Bronchial epithelial cell (primary cell): Measurements from ENCODE around the gene MEN1. TPM values are rescaled to one million over a fixed set of nuclear protein-coding genes. Genes with fewer than 3 reads are reported as not detected.
A peak's percentile ranks its signal among the peaks of the same experiment; 100 is the strongest.

Experiments used
- DNase-seq: peaks from one replicate; pipeline ENCODE4 v3.0.0-alpha.2; 2010; ENCODE audit warnings: low read depth
- FAIRE-seq: peaks from 2 replicates; lab custom pipeline; 2011; peaks lifted over from hg19 to GRCh38; lab: Jason Lieb, UNC
- H3K27me3 ChIP-seq: 2 replicates; pipeline ENCODE4 v1.5.1; 2011; ENCODE audit warnings: low read length; ENCODE audit not compliant: control insufficient read depth, insufficient read depth
- H3K36me3 ChIP-seq: 2 replicates; pipeline ENCODE4 v1.5.1; 2011; ENCODE audit warnings: low read length; ENCODE audit not compliant: control insufficient read depth, insufficient read depth
- H3K4me3 ChIP-seq: 2 replicates; pipeline ENCODE4 v1.5.1; 2011; ENCODE audit warnings: mild to moderate bottlenecking, low read depth, low read length, control low read depth
- total RNA-seq: library from RNA; depleted of rRNA; stranded (reverse); fragments of >200 nt; gene quantifications from 2 replicates; pipeline ENCODE4 v1.2.1, GENCODE V29; 2014
- TF ChIP-seq, protein P1 (sequence below): IDR thresholded peaks from 2 replicates; pipeline ENCODE4 v1.5.1; 2011; ENCODE audit warnings: mild to moderate bottlenecking, moderate library complexity, low read length, control low read depth, inconsistent platforms; ENCODE audit not compliant: insufficient read depth, severe bottlenecking

MEN1 gene
- total RNA-seq, 1 donor from 2014 or later: 5.5 TPM

DNA sequence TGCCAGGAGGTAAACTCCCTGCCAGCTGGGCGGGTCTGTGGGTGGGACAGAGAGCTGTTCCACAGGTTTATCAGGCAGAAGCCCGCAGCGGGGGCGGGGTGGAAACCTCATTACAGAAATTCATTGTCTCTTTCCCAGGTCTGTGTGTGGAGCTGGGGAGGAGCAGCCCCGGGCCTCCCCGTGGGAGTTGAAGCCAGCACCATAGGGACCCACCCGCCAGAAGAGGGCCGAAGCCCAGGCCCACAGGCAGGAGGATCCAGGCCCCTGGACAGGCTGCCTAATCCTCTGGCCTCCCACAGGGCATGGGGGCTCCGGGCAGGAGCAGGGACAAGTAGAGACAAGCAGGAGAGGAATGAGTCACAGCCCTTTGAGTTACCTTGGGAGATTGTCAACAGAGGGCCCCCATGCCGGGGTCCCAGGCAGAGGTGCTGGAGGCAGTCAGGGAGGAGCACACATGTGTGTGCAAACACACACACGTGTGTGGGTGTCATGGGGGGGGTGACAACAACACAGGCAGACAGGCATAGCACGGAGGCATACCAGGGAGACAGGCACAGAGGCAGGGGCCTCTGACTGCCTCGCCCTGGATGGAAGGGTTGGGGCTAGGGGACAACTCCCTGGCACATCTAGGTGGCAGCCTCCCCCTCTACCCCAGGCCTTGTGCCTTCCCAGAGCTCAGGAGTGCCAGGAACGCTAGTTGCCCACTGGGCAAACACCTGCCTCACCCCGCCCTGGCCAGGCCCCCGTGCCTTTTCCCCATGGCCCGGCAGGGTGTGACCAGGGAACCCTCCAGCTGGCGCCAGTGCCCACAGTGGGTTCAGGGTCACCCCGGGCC is 32.7 kb upstream of the MEN1 start:
- H3K27me3 ChIP-seq: no peaks in the 10 kb centered on the region
- peak overlapping the region; percentile 84 for H3K4me3 ChIP-seq
- TF ChIP-seq, protein P1, sequence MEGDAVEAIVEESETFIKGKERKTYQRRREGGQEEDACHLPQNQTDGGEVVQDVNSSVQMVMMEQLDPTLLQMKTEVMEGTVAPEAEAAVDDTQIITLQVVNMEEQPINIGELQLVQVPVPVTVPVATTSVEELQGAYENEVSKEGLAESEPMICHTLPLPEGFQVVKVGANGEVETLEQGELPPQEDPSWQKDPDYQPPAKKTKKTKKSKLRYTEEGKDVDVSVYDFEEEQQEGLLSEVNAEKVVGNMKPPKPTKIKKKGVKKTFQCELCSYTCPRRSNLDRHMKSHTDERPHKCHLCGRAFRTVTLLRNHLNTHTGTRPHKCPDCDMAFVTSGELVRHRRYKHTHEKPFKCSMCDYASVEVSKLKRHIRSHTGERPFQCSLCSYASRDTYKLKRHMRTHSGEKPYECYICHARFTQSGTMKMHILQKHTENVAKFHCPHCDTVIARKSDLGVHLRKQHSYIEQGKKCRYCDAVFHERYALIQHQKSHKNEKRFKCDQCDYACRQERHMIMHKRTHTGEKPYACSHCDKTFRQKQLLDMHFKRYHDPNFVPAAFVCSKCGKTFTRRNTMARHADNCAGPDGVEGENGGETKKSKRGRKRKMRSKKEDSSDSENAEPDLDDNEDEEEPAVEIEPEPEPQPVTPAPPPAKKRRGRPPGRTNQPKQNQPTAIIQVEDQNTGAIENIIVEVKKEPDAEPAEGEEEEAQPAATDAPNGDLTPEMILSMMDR: no peak
- DNase-seq (peak; percentile 91), FAIRE-seq (peak; percentile 28)
- H3K36me3 ChIP-seq: peaks cover 18% of the 10 kb centered on the region

DNA sequence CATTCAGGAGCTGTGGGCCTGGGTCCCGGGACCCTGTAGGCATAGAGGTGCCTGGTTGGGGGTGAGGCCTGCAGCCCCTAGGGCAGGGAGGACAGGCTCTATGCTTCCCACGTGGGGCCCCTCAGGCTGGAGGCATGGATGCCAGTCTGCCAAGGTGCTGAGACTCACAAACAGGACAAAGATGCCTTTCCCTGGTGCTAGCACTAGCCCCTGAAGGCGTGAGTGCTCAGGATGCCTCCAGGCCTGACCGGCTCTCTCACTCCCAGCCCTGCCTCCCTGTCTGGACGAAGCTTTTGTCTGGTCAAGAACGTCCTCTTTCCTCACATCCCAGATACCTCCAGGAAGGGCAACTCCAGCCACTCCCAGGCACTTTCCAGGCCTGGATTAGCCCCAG is 32.0 kb upstream of the MEN1 start:
- FAIRE-seq: no peak
- no peaks in the 10 kb centered on the region for H3K27me3 ChIP-seq
- TF ChIP-seq, protein P1: no peak
- peaks cover 23% of the 10 kb centered on the region for H3K36me3 ChIP-seq
- H3K4me3 ChIP-seq: no peak overlapping the region
- DNase-seq: peak; percentile 45

- Histone ChIP-seq H3K36me3 (peaks cover 24% of the 10 kb centered on the region), H3K27me3 (no peaks in the 10 kb centered on the region), H3K4me3 (no peak overlapping the region)
- TF ChIP-seq, protein P1: no peak
- DNase-seq (peak; percentile 29), FAIRE-seq (no peak)
Measured at GRCh38 chr11:64841592-64842365, 31.4 kb upstream of the MEN1 start.

- DNase-seq: no peak
- Histone ChIP-seq H3K4me3 (no peak overlapping the region), H3K27me3 (no peaks in the 10 kb centered on the region), H3K36me3 (peaks cover 31% of the 10 kb centered on the region)
- TF ChIP-seq, protein P1: no peak
- no peak for FAIRE-seq
Measured at GRCh38 chr11:64839887-64840782, 29.8 kb upstream of the MEN1 start.

DNA sequence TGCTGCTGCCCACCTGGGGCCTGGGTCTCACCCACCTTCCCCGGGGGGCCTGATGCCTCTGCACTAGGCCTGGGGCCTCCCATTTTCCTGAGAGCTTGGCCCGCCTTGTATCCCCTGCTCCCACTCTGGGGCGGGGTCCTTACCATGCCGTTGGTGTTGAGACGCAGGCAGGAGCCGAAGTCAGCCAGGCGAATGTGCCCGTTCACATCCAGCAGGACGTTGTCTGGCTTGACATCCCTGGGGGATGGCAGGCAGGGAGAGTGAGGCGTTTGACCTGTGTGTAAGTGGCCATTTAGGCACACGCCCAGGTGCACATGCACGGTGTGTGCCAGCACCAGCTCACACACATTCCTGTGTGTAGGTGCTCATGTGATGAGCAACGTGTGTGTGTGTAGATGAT is 29.0 kb upstream of the MEN1 start:
- Histone ChIP-seq H3K36me3 (peaks cover 39% of the 10 kb centered on the region), H3K4me3 (no peak overlapping the region), H3K27me3 (no peaks in the 10 kb centered on the region)
- peak; percentile 94 for FAIRE-seq
- no peak for DNase-seq
- TF ChIP-seq, protein P1: no peak
